Adrenal gland (tissue), 5 donors: ENCODE results near the gene S100P.

ENCODE experiments used
- POLR2A ChIP-seq, 2 donors: fragments of 450-650 bp; IDR thresholded peaks; one replicate each; pipeline ENCODE4 v1.6.1; 2017; ENCODE audit warnings: antibody characterized with exemption in 2 of 2, mild to moderate bottlenecking in 2 of 2, moderate library complexity in 1 of 2
- TF ChIP-seq, protein P1 (sequence below), 6 experiments: fragments of 450-650 bp in 4 of 6; fragments of 200-600 bp in 2 of 6; sonication (generic) in 1 of 6; IDR thresholded peaks; 1 replicate in 5 of 6; 2 replicates in 1 of 6; pipeline versions ENCODE4 v1.5.1 to v1.8.0; 2016 to 2021; ENCODE audit warnings: antibody characterized with exemption in 6 of 6, mild to moderate bottlenecking in 2 of 6, moderate library complexity in 1 of 6
- donor health status: DM: no; HTN: no; CAD: no.

DNA sequence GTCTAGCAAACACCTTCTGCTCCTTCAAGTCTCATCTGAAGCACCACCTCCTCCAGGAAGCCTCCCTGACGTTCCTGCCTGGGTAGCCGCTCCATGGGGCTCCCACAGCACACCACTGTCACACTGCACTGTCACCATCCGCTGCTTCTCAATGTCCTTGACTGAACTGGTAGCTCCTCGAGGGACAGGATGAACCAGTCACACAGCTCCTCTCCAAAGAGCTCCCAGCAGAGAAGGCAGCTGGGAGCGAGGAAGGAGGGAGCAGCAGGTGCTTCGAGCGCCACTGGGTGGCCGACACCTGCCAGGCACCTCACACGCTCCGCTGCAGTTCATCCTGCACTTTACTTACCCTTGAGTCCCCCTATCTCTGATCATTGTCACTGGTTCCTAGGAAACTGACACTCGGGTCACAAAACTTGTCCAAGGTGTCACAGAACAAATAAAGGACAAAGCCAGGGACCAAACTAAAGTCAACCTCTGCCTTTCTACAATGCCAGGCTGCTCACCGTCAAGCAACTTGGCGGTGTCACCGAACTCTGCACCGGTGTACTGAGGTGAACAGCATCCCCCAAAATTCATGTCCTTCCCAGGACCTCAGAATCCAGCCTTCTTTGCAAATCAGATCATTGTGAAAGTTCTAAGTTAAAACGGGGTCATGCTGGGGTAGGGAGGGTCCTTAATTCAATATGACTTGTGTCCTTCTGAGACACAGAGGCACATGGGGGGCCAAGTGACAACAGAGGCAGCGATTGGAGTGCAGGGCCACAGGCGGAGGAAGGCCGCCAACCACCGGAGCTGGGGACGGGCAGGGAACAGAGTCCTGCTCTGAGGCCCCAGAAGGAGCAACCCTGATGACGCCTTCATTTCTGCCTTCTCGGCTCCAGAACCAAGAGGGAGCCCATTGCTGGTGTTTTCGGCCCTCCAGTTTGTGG is 5.5 kb upstream of the S100P start:
- TF ChIP-seq, protein P1, sequence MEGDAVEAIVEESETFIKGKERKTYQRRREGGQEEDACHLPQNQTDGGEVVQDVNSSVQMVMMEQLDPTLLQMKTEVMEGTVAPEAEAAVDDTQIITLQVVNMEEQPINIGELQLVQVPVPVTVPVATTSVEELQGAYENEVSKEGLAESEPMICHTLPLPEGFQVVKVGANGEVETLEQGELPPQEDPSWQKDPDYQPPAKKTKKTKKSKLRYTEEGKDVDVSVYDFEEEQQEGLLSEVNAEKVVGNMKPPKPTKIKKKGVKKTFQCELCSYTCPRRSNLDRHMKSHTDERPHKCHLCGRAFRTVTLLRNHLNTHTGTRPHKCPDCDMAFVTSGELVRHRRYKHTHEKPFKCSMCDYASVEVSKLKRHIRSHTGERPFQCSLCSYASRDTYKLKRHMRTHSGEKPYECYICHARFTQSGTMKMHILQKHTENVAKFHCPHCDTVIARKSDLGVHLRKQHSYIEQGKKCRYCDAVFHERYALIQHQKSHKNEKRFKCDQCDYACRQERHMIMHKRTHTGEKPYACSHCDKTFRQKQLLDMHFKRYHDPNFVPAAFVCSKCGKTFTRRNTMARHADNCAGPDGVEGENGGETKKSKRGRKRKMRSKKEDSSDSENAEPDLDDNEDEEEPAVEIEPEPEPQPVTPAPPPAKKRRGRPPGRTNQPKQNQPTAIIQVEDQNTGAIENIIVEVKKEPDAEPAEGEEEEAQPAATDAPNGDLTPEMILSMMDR (IDR thresholded peaks at IDR 0.05) = no peak
- TF ChIP-seq POLR2A (IDR thresholded peaks at IDR 0.05) = no peak
